ENCODE measurements around the gene ACTG1.

DNA sequence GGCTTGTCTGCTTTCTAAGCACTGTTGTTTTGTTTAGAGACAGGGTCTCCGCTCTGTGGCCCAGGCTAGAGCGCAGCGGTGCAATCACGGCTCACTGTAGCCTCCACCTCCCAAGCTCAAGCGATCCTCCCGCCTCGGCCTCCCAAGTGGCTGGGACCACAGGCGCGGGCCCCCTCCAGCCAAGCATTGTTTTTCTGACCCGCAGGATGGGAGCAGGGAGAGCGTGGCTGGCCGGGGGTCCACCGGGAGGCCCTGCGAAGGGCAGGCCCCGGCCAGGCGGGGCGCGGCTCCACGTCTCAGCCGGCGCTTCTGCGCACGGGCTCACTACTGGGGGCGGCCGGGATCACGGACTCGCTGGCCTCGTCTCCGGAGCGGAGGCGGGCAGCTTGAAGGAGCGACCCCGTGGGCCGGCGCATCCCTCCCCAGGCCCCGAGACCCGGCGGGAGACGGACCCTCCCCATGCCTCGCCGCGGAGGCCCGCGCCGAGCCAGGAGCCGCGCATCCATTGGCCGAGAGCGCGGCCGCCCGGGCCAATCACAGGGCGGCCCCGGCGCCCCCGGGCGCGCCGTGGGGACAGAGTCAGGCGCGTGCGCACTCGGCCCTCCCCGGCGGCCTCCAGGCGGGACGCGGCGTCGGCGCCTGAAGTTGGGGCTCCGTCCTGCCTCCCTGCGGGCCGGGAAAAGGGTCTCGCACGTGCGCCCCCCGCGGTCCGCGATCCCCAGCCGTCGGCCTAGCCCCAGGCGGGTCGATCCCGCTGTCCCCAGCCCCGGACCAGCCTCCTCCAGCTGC is 24.9 kb downstream of the ACTG1 start:
- TF ChIP-seq CTCF (conservative IDR thresholded peaks at IDR 0.05 in 1 of 2, IDR thresholded peaks at IDR 0.05 in 1 of 2; ENCODE audit: extremely low read depth in 1 of 2, insufficient read depth in 1 of 2, low read depth in 1 of 2, low read length in 2 of 2), result no peak
- no peak for TF ChIP-seq EZH2 (IDR thresholded peaks at IDR 0.05; ENCODE audit: borderline replicate concordance, low read length)
